Hematopoietic multipotent progenitor cell treated with erythropoietin and hydrocortisone succinate and interleukin-3 and kit ligand, for 6 days (in vitro differentiated cells): Measurements from ENCODE around the gene NBEAL2.

Experiments
- DNase-seq: peaks from one replicate; pipeline ENCODE4 v3.0.0-alpha.2; 2015

Gene NBEAL2

GRCh38 chr3:46986782-46987310, 7.4 kb downstream of the NBEAL2 start:
- DNase-seq = no peak

- DNase-seq = peak; percentile 91
Observed at GRCh38 chr3:46987319-46987742, 7.9 kb downstream of the NBEAL2 start.

- peak; percentile 94 for DNase-seq
Observed at GRCh38 chr3:46987743-46988401, 8.4 kb downstream of the NBEAL2 start.

GRCh38 chr3:46988616-46989015, 9.2 kb downstream of the NBEAL2 start:
- no peak for DNase-seq

- no peak for DNase-seq
Observed at GRCh38 chr3:46989146-46989810, 9.8 kb downstream of the NBEAL2 start.

GRCh38 chr3:46990573-46991374, 11.3 kb downstream of the NBEAL2 start:
- peak; percentile 35 for DNase-seq

GRCh38 chr3:46991406-46992165, 12.1 kb downstream of the NBEAL2 start:
- no peak for DNase-seq

- no peak for DNase-seq
Observed at GRCh38 chr3:46992231-46992630, 12.8 kb downstream of the NBEAL2 start.

GRCh38 chr3:46993292-46993691, 13.8 kb downstream of the NBEAL2 start:
- no peak for DNase-seq

GRCh38 chr3:46993986-46994385, 14.5 kb downstream of the NBEAL2 start:
- DNase-seq = no peak

GRCh38 chr3:46994801-46995731, 15.6 kb downstream of the NBEAL2 start:
- no peak for DNase-seq

- DNase-seq = no peak
Observed at GRCh38 chr3:46995901-46996562, 16.6 kb downstream of the NBEAL2 start.

GRCh38 chr3:46996689-46997452, 17.4 kb downstream of the NBEAL2 start:
- no peak for DNase-seq

GRCh38 chr3:46997453-46998091, 18.1 kb downstream of the NBEAL2 start:
- no peak for DNase-seq

- DNase-seq = peak; percentile 78
Observed at GRCh38 chr3:46998121-46998851, 18.8 kb downstream of the NBEAL2 start.

- no peak for DNase-seq
Observed at GRCh38 chr3:46998852-46999515, 19.5 kb downstream of the NBEAL2 start.

GRCh38 chr3:46999516-47000197, 20.2 kb downstream of the NBEAL2 start:
- DNase-seq = no peak
